HG03159 (cell line): ENCODE measurements around the gene DCXR.

Source experiments
- ATAC-seq: cut with Tn5 transposase; IDR thresholded peaks from one replicate; pipeline ENCODE4 v1.9.1; 2021; ENCODE audit warnings: mild to moderate bottlenecking, moderate library complexity; ENCODE audit not compliant: unreplicated experiment

The DCXR gene

DNA sequence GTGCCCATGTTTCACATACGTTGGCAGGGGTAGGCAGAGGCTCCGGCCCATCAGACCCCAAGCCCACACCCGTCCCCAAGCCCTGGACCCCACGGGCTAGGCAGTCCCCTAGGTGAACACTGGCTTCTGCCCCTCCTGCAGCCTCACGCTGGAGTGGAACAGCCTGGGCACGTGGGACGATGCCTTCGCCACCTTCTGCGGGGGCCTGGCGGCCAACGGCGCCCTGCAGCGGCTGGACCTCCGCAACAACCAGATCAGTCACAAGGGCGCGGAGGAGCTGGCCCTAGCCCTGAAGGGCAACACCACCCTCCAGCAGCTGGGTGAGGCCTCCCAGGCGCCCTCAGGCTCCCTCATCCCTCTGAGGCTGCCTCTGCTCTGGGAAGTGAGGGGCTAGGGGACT is 12.6 kb downstream of the DCXR start:
- ATAC-seq: no peak

DNA sequence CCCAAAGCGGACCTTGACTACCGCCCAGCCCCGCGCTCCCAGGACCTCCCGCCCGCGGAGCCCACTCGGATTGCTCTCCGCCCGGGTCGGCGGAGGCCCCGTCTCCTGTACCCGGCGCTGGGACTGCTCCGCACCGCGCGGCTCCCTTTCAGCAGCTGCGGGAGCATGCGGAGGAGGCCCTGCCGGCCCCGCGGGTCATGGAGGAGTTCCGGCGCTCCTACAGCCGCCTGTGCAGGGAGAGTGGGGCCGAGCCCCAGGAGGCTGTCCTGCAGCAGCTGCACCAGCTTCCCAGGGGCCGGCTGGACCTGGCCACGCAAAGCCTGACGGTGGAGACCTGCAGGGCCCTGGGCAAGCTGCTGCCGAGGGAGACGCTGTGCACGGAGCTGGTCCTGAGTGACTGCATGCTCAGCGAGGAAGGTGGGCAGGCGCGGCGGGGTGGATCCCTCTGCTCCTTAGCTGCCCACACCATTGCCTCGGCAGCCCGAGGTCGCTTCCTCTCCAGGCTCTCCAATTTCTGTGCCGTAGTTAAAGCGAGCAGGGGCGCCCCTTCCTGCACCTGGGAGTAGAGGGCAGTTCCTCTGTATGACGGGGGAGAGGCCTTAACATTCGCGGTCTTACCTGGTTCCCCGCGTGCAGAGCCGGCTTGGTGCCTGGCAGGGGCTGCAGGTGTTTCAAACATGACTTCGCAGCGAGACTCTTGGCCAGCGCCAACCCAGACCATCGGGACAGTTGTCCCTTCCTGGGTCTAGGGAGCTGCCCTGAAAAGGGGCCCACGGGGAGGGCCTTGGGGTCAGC is 13.9 kb downstream of the DCXR start:
- ATAC-seq: peak; percentile 1

DNA sequence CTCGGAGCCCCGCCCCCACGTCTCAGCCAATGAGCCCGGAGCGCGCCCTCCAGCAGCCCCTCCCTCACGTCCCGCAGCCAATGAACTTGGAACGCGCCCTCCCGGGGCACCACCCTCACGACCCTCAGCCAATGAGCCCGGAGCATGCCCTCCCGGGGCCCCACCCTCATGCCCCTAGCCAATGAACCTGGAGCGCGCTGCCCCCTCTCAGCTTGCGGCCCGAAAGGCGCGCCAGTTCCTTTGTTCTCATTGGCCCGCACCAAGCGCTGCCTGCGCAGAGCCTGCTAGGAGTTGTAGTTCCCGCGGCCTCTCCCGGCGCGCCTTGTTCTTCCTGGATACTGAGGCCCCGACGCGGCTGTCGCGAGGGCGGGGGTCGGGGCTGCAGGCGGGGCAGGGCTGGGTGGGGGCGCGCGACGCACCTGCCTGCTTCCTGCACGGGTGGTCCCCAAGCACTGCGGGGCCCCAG is 14.5 kb downstream of the DCXR start, which contains the start of gene LRRC45:
TSS of gene LRRC45 (plus strand) at position 325 of the 466 bp plus-strand sequence. CDS start 339 bp downstream, outside the sequence.
- ATAC-seq: peak; percentile 84

DNA sequence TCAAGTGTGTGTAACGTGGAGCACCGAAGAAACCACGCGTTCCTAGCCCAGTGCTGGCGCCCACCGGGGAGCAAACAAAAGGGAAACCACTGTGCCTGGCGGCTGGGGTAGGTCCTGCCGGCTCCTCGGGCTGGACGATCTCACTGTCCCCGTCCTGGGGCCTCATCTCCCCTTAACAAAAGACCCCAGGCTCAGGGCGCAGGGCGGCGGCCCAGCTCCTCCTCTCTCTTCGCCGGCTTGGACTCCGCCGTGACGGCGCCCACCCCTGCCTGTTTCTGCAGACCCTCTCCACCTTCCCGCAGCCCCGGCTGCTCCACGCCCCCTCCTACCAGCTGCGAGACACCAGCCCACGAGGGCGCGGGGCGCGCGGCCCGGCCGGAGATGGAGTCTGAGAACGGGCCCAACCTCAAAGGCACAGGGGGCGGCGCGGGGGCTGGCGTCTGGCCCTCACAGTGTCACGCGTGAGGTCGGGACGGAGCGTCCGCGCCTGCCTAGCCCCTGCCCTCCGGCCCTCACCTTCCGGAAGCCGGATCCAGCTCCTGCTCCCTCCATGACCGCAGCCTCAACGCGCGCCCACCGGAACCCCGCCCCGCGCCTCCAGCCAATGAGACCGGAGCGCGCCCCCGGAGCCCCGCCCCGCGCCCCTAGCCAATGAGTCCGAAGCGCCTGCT is 15.1 kb downstream of the DCXR start, which contains the start of gene CENPX:
TSS of gene CENPX (minus strand) at position 569 of the 671 bp plus-strand sequence. CDS start at position 552, 17 bp downstream.
- no peak for ATAC-seq

DNA sequence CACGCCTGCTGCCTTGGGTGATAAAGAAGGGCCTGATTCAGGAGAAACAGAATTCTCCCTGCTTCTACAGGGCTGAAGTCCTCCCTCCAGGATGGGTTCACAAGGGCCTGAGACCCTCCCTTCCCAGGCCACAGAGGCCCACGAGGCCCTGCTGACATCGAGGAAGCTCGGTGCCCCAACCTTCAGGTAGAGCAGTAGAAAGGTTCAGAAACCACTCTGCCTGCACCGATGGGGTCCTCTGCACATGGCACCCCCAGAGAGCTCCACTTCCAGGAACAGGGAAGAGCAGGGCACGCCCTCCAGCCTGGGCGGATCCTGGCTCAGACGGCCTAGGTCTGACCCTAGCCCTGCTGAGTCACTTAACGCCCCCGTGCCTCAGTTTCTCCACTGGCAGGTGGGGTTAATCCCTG is 15.6 kb downstream of the DCXR start:
- no peak for ATAC-seq

DNA sequence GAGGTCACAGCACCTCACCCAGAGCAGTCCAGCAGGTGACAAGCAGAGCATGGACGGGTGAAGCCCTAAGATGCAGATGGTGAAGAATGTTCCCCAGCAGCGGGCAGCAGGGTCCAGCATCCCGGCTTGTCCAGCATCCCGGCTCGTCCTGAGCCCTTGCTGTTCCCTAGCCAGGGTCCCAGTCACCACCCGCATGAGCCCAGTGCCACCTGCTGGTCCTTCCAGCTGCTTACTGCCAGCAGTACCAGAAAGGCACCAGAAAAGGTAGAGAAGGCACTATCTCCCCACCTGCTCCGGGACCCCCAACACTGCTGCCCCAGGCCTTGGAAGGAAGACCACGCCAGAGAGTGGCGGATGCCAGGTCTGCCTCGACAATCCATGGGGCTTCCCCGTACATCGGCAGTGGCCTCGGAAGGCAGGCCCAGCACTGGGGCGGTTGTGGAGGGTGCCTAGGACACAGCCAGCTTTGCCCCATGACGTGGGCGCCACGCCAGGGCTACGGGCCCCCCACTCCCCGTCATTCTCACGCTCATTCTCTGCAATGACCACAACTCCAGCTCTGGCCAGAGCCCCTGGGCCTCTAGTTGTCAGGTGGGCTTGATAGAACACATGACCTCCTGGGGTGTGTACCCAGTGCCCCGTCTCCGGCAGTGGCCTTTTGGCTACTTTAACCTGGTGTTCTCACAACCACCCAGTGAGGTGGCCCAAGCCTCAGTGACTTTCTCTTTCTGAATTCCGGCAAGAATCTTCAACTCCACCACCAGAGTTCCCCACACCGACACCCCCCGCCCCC is 16.2 kb downstream of the DCXR start:
- ATAC-seq: no peak

DNA sequence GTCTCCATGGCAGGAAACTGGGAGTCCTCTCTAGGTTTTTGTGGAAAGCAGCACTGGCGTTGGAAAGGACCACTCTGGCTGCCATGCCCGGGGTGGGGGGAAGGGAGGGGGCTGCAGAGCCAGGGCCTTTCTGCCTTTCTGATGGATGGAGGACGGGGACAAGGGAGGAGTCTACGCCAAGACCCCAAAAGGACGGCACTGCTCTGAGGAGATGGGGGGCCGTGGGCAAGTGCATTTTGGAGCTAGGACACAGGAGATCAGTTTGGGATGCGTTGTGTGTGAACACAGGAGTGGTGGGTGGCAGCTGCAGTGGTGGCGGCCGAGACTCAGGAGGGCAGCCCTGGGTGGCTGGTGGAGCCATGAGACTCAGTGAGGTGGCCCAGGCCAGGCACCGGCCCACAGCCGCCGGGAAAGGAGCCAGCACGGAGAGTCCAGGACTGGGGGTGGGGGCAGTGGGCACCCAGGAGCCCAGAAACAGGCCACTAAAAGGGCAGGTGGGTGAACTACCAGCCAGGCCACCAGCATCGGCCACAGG is 16.9 kb downstream of the DCXR start:
- ATAC-seq: no peak

DNA sequence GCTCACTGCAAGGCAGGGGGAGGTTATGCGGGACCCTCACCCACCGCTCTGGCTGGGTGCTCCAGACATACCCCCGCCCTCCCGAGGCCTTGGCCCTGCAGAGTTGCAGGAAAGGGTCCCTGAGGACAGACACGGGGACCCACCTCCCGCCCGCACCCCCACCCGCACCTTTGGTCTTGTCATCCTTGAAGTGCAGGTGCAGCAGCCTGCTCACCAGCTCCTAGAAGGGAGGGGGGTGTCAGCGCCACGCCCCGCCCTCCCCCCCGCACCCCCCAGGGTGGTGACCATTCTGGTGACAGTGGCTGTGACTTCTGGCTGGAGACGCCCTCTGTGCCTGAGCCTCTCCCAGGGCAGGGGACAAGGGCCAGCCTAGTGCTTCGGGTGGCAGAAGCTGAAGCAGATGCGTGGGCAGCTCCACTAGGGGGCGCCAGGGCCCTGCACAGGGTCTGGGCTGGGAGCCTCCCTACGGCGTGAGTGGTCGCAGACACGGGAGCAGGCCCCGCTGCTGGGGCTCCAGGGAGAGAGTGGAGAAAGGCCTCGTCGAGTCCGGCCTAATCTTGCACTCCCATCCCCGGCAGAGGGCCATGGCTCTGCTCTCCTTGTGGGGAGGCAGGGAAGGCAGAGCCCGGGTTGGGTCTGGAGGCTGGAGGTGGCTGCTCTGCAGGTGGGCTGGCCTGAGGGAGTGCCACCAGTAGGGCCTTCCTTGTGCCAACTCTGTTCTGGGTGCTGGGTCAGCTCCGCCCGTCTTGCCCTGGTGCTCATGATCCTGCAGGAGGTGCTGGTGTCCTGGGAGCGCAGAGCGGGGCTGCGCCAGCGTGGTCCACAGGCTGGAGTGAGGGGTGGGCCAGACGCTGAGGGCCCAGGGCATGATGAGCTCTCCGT is 17.6 kb downstream of the DCXR start:
- no peak for ATAC-seq

DNA sequence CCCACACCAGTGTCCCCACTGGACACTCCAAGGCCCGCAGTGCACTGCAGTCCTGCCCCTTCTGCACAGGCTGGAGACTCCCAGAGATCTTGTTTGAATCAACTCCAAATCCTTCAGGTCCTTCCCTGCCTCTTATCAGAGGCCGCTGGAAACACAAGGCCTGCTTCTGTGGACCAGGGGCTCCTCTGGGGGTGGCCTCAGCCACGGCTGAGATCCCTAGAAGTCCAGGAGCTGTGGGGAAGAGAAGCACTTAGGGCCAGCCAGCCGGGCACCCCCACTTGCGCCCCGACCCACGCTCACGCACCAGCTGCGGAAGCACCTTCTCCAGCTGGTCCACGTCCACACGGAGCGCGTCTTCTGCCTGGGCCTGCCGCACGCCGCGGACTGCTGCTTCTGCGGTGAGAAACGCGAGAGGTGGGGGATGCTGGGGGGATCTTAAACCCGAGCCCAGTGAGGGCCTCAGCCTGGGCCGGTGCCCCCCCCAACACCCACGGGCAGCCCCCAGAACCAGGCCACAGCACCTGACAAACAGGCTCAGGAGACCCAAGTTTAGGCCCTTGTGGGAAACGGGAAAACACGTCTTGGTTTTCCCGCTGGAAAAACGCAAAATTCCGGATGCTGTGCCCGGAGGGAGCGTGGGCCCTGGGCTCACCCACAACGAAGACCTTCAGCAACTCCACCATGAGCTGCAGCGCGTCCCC is 18.4 kb downstream of the DCXR start:
- ATAC-seq: no peak

DNA sequence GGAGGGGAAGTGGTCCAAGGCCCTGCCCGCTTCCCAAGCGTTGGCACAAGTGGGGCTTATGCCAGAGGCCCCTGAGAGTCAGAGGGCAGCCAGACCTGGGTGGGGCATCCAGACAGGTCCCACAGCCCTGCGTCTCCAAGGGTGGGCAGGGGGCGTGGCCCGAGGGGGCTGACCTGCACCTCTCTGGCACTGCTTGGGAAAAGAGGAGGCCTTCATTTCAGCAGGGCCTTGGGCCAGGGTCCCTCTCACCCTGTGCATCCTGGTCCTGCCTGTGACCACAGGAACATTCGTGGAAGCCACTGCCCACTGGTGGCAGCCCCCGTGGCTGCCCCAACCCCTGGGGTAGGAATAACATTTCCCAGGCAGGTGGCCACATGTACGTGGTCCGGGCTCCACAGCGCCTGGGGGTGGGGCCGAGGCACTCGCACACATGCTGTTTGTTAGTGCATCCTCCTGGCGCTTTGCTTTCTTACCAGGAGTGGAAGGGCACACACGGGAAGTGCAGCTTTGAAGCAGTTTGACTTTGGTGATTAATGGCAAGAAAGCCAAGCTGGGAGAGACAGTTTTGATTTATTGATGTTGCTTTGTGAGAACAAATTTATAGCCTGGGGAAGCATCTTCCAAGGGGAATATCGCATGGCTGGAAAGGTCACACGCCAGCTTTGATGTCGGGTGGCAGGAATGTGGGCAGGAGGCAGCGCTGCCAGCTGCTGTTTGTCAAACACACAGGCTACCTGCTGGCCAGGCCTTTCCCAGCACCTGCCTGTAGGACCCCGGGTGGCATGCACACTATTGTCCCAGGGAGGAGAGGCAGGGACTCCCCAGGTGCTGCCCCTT is 19.1 kb downstream of the DCXR start:
- no peak for ATAC-seq

DNA sequence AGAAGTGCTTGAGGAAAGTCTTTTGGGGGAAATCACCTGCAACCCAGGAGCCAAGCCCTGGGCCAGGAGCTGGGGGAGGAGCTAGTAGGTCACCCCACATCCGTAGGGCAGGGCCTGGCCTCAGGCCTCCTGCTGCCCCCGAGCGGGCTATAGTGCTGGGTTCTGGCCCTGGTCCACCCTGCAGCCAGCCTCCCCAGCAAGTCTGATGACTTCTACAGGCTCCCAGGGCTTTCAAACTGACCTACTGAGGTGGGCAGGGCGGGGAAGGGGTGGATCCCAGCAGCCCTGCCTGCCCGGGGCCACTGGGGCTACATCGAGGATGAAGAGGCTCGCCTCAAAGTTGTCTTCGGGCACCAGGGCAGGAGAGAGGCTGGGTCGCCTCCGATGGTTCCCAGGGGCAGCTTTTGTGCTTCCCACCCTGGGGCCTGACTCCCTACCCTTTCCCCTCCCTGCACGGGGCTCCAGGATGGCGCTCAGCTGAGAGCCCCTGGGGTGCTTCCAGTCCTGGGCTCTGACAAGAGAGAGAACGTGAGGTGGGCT is 19.8 kb downstream of the DCXR start:
- no peak for ATAC-seq

DNA sequence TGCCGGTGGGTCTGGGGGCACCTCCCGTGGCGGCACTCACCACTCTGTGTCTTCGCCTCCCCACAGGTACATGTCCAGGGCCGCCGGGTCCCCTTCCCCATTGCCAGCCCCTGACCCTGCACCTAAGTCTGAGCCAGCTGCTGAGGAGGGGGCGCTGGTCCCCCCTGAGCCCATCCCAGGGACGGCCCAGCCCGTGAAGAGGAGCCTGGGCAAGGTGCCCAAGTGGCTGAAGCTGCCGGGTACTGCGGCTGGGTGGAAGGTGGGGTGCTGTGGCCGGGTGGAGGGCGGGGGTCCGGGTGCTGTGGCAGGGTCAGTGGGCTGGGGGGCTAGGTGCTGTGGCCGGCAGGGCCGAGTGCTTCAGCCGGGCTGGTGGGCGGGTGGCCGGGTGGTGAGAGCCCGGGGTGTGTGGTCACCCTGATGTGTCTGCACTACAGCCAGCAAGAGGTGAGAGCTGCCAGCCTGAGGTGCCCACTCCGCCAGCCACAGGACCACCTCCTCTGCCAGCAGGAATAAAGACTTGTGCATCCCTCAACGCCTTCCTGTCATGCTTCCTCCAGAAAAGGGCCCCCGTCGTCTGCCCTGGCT is 20.5 kb downstream of the DCXR start:
- ATAC-seq: no peak

DNA sequence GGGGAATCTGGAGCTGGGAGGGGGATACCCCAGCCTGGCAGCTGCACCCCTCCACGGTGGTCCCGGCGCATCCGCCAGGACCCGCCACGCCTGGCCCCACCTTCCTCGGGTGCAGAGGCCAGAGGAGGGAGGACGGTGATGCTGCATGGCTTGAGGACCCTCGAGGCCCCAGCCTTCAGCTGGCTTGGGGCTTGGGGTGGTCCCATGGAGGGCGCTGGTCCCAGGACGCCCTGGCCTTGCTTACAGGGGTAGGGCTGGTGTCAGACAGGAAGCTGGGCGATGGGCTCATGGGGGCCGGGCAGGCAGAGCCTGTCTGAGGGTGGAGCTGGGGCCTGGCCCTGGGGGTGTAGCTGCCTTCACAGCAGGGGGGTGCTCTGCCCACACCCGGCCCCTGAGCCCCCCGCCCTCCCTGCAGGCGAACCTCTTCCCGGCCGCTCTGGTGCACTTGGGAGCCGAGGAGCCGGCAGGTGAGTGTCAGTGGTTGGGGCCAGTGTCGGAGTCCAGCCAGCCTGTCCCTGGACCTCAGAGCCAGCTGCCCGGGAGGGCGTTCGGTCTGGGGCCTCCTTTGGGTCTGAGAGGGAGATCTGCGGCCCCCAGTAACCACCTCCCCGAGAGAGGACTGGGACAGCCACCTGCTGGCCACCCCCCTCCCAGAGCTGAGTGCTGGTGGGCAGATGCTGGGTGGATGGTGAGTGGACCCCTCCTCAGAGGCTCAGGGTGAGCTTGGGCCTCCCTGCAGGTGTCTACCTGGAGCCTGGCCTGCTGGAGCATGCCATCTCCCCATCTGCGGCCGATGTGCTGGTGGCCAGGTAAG is 21.2 kb downstream of the DCXR start:
- ATAC-seq: no peak

DNA sequence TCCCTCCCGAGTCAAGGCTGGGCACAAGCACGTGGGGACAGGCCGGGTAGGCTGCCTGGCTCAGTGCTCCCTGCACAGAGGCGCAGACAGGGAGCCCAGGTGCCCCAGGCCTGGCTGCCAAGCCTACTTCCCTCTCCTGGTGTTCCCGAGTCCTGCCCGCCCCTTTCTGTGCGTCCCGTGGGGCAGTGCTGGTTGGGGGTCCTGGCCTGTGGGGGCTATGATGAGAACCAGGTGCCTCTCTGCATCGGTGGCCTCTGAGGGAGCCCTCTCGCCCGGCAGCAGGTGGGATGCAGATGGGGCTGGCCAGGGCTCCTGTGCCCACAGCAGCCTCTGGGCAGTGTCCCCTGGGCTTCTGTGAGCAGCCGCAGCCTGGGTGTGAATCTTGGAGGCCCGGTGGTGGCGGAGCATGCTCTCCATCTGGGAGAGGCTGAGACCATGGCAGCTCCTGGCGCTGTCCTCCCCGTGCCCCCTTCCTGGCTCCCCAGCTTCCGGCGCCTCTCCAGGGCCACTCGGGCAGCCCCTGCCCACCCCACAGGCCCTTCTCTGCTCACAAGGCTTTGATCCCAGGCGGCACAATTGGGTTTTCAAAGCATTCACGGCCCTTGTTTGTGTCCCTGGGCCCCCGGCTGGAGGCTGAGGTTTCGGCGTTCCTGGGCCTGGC is 22.1 kb downstream of the DCXR start:
- no peak for ATAC-seq

DNA sequence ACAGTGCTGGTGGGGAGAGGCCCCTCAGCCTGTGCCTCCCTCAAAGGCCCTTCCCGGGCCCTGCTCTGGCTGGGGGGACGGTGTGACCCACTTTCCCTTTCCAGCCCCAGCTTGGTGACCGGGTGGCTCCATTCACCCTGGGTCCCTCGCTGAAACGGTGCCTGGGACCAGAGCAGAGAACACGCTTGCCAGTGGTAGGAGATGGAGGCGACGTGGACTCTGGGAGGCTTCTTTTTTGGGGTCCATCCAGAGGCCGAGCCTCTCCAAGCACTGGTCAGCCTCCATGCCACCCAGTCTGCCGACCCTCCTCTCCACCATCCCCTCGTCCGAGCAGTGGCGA is 22.6 kb downstream of the DCXR start:
- no peak for ATAC-seq

DNA sequence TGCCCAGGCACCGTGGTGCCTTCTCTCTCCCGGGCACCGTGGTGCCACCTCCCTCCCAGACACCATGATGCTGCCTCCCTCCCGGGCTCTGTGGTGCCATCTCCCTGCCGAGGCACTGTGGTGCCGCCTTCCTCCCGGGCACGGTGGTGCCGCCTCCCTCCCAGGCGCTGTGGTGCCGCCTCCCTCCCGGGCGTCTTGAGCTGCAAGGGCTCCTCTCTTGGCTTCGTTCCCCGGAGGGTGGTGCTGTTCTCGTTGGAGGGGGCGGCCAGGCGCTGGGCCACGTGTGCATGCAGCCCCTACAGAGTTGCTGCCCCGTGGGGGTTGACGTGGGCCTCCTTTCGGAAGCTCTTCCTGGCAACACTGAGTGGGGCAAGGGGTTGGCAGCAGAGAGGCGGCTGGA is 23.1 kb downstream of the DCXR start:
- ATAC-seq: no peak
